Keratinocyte (primary cell): ENCODE measurements around the gene CRIM1. TPM values are rescaled to one million over a fixed set of nuclear protein-coding genes. Genes with fewer than 3 reads are reported as not detected.
A peak's percentile ranks its signal among the peaks of the same experiment; 100 is the strongest.

Source experiments
- DNase-seq: peaks from one replicate; pipeline ENCODE4 v3.0.0-alpha.2; 2011; ENCODE audit warnings: low read depth, missing footprints, low spot score
- FAIRE-seq: peaks from 2 replicates; lab custom pipeline; 2011; peaks lifted over from hg19 to GRCh38; lab: Jason Lieb, UNC
- H2AFZ ChIP-seq: 2 replicates; pipeline ENCODE4 v1.6.0; 2012; ENCODE audit warnings: low read length, control low read depth, inconsistent platforms; ENCODE audit not compliant: control insufficient read depth
- H3K27ac ChIP-seq: 2 replicates; pipeline ENCODE4 v1.5.1; 2011; ENCODE audit warnings: low read length; ENCODE audit not compliant: control insufficient read depth, insufficient read depth
- H3K27me3 ChIP-seq: 3 replicates; pipeline ENCODE4 v1.6.0; 2011; ENCODE audit warnings: low read length; ENCODE audit not compliant: control insufficient read depth, insufficient read depth; ENCODE audit errors: extremely low read depth
- H3K36me3 ChIP-seq, 2 experiments: 2 replicates in 1 of 2; 3 replicates in 1 of 2; pipeline ENCODE4 v1.5.1; 2011; ENCODE audit warnings: low read length in 2 of 2, mild to moderate bottlenecking in 1 of 2; ENCODE audit not compliant: control insufficient read depth in 2 of 2, insufficient read depth in 2 of 2; ENCODE audit errors: extremely low read depth in 1 of 2
- H3K4me1 ChIP-seq: 3 replicates; pipeline ENCODE4 v1.5.1; 2011; ENCODE audit warnings: low read length; ENCODE audit not compliant: control insufficient read depth, insufficient read depth; ENCODE audit errors: extremely low read depth
- H3K4me2 ChIP-seq: 3 replicates; pipeline ENCODE4 v1.6.0; 2011; ENCODE audit warnings: low read depth, low read length; ENCODE audit not compliant: control insufficient read depth, insufficient read depth; ENCODE audit errors: extremely low read depth
- H3K4me3 ChIP-seq, 3 experiments: fragments of 200-600 bp in 1 of 3; sonication (generic) in 1 of 3; 2 replicates in 2 of 3; 3 replicates in 1 of 3; pipeline ENCODE4 v1.5.1; 2011 to 2016; ENCODE audit warnings: low read length in 3 of 3, mild to moderate bottlenecking in 3 of 3, control low read depth in 2 of 3, inconsistent platforms in 1 of 3, low read depth in 1 of 3, mixed read lengths in 1 of 3, mixed run types in 1 of 3, moderate library complexity in 1 of 3; ENCODE audit not compliant: control insufficient read depth in 2 of 3, insufficient read depth in 2 of 3; ENCODE audit errors: extremely low read depth in 1 of 3
- H3K79me2 ChIP-seq: 2 replicates; pipeline ENCODE4 v1.6.0; 2012; ENCODE audit warnings: low read length; ENCODE audit not compliant: control insufficient read depth, insufficient read depth
- H3K9ac ChIP-seq: 3 replicates; pipeline ENCODE4 v1.6.0; 2011; ENCODE audit warnings: low read length; ENCODE audit not compliant: control insufficient read depth, insufficient read depth; ENCODE audit errors: extremely low read depth
- H3K9me1 ChIP-seq: 3 replicates; pipeline ENCODE4 v1.6.0; 2011; ENCODE audit warnings: low read length; ENCODE audit not compliant: control insufficient read depth, insufficient read depth; ENCODE audit errors: extremely low read depth
- H3K9me3 ChIP-seq: 2 replicates; pipeline ENCODE4 v1.5.1; 2012; ENCODE audit warnings: low read depth, low read length; ENCODE audit not compliant: control insufficient read depth
- H4K20me1 ChIP-seq: 3 replicates; pipeline ENCODE4 v1.6.0; 2011; ENCODE audit warnings: low read length; ENCODE audit not compliant: control insufficient read depth, insufficient read depth; ENCODE audit errors: extremely low read depth
- EZH2 ChIP-seq: IDR thresholded peaks from one replicate; pipeline ENCODE4 v1.6.1; 2012; ENCODE audit warnings: inconsistent platforms, mild to moderate bottlenecking, low read length, moderate library complexity
- dilution Hi-C: fragments of 300-500 bp; cut with MboI; formaldehyde crosslinking; loops from one replicate; pipeline ENCODE4 v1.7.0; 2020; ENCODE audit warnings: low sequenced_read_pairs; ENCODE audit not compliant: extremely low pct_ligation_motif_present
- polyA plus RNA-seq, 5 experiments: library from polyadenylated mRNA; depleted of rRNA in 3 of 5; stranded (reverse) in 3 of 5; stranded (forward) in 1 of 5; unstranded in 1 of 5; fragments of >200 nt; gene quantifications; 1 replicate in 1 of 5; 2 replicates in 3 of 5; 3 replicates in 1 of 5; pipeline versions ENCODE4 v1.2.1 to v1.2.3, GENCODE V29; 2011 to 2012; ENCODE audit warnings: missing spikeins in 2 of 5, low read depth in 1 of 5, low replicate concordance in 1 of 5
- TF ChIP-seq, protein P1 (sequence below), 3 experiments: IDR thresholded peaks in 1 of 3; conservative IDR thresholded peaks in 1 of 3; optimal IDR thresholded peaks in 1 of 3; 2 replicates in 2 of 3; 3 replicates in 1 of 3; pipeline versions ENCODE3 to v1.5.1; 2011; ENCODE audit warnings: low read length in 3 of 3, mild to moderate bottlenecking in 3 of 3, moderate library complexity in 2 of 3, control low read depth in 1 of 3, inconsistent platforms in 1 of 3; ENCODE audit not compliant: insufficient read depth in 2 of 3; ENCODE audit errors: extremely low read depth in 1 of 3

Gene CRIM1
- polyA plus RNA-seq, 1 donor (not counting 4 experiments of a cell fraction or from before 2014, with no cell fraction given): 98.3 TPM

GRCh38 chr2:36439084-36439483, 83.5 kb downstream of the CRIM1 start:
- Histone ChIP-seq H2AFZ (no peak overlapping the region), H4K20me1 (peaks cover 3% of the 10 kb centered on the region), H3K4me2 (no peak overlapping the region), H3K27ac (peak overlapping the region; percentile 94), H3K9me1 (peaks cover 5% of the 10 kb centered on the region), H3K36me3 (peaks cover 29 to 37% of the 10 kb centered on the region in 2 experiments), H3K4me1 (peaks cover 26% of the 10 kb centered on the region), H3K4me3 (no peak overlapping the region), H3K79me2 (peaks cover 77% of the 10 kb centered on the region), H3K9me3 (no peaks in the 10 kb centered on the region), H3K27me3 (no peaks in the 10 kb centered on the region), H3K9ac (no peak overlapping the region)
- dilution Hi-C loops: no loop called here
- TF ChIP-seq, protein P1, sequence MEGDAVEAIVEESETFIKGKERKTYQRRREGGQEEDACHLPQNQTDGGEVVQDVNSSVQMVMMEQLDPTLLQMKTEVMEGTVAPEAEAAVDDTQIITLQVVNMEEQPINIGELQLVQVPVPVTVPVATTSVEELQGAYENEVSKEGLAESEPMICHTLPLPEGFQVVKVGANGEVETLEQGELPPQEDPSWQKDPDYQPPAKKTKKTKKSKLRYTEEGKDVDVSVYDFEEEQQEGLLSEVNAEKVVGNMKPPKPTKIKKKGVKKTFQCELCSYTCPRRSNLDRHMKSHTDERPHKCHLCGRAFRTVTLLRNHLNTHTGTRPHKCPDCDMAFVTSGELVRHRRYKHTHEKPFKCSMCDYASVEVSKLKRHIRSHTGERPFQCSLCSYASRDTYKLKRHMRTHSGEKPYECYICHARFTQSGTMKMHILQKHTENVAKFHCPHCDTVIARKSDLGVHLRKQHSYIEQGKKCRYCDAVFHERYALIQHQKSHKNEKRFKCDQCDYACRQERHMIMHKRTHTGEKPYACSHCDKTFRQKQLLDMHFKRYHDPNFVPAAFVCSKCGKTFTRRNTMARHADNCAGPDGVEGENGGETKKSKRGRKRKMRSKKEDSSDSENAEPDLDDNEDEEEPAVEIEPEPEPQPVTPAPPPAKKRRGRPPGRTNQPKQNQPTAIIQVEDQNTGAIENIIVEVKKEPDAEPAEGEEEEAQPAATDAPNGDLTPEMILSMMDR (optimal IDR thresholded peaks at IDR 0.05 in 1 of 3, IDR thresholded peaks at IDR 0.05 in 1 of 3, conservative IDR thresholded peaks at IDR 0.05 in 1 of 3; ENCODE audit: extremely low read depth in 1 of 3, insufficient read depth in 2 of 3, low read length in 3 of 3): no peak
- no peak for TF ChIP-seq EZH2
- no peak for FAIRE-seq
- no peak for DNase-seq

DNA sequence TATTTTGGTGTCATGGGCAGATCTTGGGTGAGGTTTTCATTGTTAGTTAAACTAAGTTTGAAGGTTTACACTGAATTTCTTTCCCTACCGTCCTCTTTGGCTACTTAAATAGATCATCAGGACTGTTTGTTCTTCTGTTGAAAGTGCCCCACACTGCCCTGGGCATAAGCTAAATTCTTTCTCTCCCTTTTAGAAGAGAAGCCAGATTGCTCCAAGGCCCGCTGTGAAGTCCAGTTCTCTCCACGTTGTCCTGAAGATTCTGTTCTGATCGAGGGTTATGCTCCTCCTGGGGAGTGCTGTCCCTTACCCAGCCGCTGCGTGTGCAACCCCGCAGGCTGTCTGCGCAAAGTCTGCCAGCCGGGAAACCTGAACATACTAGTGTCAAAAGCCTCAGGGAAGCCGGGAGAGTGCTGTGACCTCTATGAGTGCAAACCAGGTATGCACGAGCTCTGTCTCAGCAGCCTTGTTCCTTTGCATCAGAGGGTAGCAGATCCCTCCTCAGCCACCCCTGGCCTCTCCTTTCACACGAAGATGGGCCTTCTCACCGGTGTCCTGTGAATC, 85.6 kb downstream of the CRIM1 start:
- no peak overlapping the region for H3K9ac ChIP-seq
- dilution Hi-C loops: no loop called here
- TF ChIP-seq, protein P1 (optimal IDR thresholded peaks at IDR 0.05 in 1 of 3, IDR thresholded peaks at IDR 0.05 in 1 of 3, conservative IDR thresholded peaks at IDR 0.05 in 1 of 3; ENCODE audit: extremely low read depth in 1 of 3, insufficient read depth in 2 of 3, low read length in 3 of 3): no peak
- no peak for TF ChIP-seq EZH2
- H3K79me2 ChIP-seq: peaks cover 69% of the 10 kb centered on the region
- peaks cover 41 to 48% of the 10 kb centered on the region in 2 experiments for H3K36me3 ChIP-seq
- no peaks in the 10 kb centered on the region for H3K27me3 ChIP-seq
- H3K9me3 ChIP-seq: no peaks in the 10 kb centered on the region
- DNase-seq (no peak), FAIRE-seq (no peak)
- peaks cover 17% of the 10 kb centered on the region for H3K4me1 ChIP-seq
- H4K20me1 ChIP-seq: peaks cover 3% of the 10 kb centered on the region
- no peak overlapping the region for H3K27ac ChIP-seq
- no peak overlapping the region for H3K4me3 ChIP-seq
- no peak overlapping the region for H3K4me2 ChIP-seq
- H2AFZ ChIP-seq: no peak overlapping the region
- peaks cover 5% of the 10 kb centered on the region for H3K9me1 ChIP-seq
